Brain pericyte (primary cell): ENCODE measurements around the gene RDH12.
"Not testable (repeated sequence)": the region's sequence is repeated elsewhere in the genome, so short reads cannot be mapped to it uniquely, and the experiment has no call there.

Experiments used
- DNase-seq: peaks from one replicate; pipeline ENCODE4 v3.0.0-alpha.2; 2012; ENCODE audit warnings: low read depth, low spot score

Gene RDH12

DNA sequence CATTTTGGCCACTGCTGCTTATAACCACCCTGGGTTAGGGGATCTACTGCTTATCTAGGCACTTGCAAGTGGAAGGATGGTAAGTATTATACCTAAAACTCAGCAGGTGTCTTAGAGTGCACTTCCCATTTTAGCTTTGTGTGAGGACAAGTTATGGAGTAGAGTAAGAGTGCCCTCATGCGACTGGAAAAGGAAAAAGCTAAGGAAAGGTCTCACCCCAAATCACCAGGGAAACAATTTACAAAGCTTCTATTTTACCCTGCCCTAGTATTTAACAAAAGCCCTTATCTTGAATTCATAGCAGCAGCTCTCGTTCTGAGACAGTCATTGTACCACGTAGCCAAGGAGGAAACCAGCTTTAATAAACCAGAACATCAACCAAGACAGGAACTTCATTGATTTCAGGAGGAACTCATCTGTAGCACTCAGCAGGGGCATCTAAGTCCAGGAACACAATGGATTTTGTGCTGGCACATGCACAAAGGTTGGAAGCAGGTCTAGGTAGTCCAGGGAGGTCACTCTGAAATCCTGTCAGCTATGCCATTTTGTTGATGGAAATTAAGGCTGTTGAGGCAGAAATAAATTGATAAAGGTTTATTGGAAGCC lies 2.9 kb downstream of the RDH12 start:
- no peak for DNase-seq

DNA sequence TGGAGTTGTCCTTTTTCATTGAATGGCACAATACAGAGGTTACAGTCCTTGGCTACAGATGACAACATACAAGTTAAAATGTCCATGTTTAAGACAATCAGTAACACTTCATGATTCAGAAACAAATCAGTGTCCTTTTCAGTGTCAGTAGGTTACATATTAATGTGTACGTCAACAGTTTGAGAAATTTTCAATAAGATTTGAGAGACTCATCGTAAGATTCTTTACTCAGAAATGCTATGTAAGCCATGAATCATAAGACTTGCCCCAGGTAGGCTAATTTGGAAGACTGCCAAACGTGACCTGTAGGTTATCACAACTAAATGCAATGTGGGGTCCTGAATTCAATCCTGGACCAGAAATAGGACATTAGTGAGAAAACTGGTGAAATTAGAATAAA lies 3.5 kb downstream of the RDH12 start:
- no peak for DNase-seq

DNA sequence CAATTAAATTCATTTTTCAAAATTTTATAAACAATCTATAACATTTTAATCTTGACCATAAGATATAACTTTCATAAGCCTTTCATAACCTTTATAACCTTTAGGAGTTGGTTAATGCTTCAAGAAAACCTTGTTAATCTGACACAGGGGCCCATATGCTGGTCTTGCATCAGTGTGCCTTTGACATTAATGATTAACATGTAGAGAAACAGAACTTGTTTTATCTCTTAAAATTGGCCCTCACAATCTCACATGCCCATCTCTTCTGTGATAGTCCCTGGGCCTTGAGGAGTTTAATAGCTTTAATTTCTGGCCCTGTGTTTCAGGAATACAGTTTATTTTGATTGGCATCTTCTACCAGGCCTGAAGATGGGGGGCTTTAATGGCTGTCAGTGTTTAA lies 7.7 kb downstream of the RDH12 start:
- not testable (repeated sequence) for DNase-seq

DNA sequence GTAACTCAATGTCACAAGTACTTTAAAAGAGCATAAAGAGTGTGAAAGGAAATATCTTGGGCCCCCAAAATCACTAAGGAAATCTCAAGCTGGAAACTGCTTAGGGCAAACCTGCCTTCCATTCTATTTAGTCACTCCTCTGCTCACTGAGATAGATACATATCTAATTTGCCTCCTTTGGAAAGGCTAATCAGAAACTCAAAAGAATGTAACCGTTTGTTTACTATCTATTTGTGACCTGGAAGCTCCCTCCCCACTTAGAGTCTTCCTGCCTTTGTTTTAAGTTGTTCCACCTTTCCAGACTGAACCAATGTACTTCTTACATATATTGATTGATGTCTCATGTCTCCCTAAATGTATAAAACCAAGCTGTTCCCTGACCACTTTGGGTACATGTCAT lies 8.1 kb downstream of the RDH12 start:
- DNase-seq = not testable (repeated sequence)

DNA sequence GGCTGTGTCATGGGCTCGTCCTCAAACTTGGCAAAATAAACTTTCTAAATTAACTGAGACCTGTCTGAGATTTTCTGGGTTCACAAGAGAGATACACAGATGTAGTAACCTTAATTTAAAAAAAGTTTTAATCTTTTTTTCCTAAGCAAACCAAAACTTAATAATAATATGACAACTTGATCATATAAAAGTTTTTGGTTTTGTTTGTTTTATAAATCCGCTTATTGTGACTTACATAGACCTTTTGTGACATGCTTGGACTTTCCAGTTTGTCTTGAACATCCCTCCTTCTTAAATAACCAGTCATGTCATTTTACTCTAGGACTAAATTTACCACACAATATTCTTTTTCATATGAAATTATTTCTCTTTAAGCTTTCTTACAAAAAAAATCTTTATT lies 8.5 kb downstream of the RDH12 start:
- DNase-seq = no peak

DNA sequence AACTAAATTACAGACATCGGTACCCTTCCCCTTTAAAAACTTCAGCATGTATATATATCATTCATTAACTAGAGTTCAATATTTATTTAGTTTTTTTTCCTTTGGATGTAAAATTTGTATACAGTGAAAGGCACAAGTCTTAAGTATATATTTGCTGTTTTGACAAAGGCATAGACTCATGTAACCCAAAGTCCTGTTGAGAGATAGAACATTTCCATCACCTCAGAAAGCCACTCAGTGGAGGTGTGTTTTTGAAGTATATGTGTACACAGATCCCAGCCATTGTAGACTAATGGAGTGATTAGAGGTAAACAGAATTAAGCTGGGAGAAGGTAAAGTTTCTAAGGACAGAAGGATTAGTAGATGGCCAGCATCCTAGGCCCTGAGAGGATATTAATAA lies 15.4 kb downstream of the RDH12 start:
- DNase-seq = no peak

DNA sequence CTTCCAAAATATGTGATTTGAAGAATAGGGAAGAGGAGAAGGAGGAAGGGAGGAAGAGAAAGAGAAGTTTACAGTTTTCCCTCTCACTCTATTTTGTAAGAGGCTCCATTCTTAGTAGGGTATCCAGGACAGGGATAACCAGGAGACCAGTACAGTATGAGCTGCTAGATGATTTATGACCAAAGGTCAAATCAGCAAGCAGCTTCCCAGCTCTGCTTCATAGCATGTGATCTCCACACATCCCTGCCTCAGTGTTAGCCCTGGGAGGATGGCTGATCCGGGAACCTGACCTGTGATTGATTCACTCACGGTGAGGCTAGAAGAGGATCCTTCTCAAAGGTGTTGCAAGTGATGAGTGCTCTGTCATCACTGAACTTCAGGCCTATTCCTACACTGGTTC lies 16.6 kb downstream of the RDH12 start:
- no peak for DNase-seq

DNA sequence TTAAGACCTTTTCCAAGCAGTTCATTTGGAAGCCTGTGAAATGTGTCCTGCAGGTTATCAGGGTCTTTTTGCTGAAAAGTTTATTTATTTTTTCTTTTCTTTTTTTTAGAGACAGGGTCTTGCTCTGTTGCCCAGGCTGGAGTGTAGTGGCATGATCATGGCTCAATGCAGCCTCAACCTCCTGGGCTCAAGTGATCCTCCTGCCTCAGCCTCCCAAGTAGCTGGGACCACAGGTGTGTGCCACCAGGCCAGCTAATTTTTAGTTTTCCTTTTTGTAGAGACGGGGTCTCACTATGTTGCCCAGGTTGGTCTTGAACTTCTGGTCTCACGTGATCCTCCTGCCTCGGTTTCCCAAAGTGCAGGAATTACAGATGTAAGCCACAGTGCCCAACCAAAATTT lies 17.7 kb downstream of the RDH12 start:
- DNase-seq = not testable (repeated sequence)

DNA sequence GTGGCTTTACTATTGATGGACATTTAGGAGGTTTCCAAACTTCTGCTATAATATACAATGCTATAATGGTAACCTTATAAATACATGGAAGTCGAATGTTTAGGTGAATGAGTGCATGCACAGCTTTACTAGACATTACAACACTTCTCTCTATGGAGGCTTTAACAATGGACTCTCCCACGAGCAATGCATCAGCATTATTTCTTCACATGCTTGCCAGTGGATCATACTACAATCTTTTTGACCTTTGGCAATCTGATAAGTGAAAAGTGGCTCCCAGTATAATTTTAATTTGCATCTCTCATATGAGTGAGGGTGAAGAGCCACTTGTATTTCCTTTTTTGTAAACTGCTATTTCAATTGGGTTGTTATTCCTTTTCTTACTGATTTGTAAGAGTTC lies 18.2 kb downstream of the RDH12 start:
- no peak for DNase-seq

DNA sequence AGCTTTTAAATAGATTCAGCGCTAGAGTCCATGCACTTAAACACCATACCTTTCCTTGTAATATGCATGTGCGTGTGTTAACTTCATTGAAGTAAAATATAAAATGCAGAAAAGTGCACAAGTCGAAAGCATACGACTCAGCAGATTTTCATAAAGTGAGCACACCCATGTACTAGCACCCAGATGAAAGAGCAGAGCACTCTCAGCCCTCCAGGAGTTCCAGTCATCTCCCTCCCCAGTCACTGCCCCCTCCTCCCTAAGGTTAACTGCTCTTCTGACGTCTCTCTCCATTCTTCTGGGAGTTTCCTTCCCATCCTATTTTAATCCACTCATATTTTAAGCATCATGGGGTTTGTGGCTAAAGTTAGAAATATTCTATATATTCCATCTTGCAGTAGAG lies 20.2 kb downstream of the RDH12 start:
- DNase-seq = no peak

DNA sequence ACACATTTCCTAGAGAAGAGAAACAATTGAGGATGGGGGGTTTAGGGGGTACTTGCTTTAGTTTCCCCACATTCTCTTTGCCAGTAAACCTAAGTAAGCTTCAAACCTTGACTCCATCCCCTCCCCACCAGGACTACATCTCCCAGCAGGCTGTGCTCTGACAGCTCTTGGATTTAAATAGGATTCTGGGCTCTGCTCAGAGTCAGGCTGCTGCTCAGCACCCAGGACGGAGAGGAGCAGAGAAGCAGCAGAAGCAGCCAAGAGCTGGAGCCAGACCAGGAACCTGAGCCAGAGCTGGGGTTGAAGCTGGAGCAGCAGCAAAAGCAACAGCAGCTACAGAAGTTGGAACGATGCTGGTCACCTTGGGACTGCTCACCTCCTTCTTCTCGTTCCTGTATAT lies 20.6 kb downstream of the RDH12 start:
- no peak for DNase-seq

DNA sequence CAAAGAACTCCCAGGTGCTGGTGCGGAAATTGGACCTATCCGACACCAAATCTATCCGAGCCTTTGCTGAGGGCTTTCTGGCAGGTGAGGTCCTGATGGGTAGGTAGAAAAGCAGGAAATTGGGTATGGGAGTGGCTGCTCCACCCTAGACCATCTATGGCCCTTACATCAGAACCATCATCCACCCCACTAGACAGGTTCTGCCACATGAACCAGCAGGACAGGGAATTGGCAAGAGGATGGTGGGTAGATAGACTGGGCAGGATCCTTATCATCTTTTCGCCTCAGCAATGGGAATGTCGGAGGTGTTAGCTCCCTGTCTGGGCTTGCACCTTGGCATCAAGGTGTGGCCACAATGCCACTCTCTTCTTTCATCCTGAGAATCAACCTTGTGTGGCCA lies 23.5 kb downstream of the RDH12 start:
- DNase-seq = no peak

DNA sequence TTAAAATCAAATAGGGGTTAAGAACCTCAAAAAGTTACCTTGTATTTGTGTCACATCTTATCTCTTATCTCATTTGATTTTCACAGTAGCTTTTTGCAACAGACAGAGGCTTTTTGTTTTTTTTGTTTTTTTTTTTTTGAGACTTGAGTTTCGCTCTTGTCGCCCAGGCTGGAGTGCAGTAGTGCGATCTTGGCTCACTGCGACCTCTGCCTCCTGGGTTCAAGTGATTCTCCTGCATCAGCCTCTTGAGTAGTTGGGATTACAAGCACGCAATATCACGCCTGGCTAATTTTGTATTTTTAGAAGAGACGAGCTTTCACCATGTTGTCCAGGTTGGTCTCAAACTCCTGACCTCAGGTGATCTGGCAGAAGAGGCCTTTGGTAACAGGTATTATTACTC lies 25.7 kb downstream of the RDH12 start:
- DNase-seq = no peak

DNA sequence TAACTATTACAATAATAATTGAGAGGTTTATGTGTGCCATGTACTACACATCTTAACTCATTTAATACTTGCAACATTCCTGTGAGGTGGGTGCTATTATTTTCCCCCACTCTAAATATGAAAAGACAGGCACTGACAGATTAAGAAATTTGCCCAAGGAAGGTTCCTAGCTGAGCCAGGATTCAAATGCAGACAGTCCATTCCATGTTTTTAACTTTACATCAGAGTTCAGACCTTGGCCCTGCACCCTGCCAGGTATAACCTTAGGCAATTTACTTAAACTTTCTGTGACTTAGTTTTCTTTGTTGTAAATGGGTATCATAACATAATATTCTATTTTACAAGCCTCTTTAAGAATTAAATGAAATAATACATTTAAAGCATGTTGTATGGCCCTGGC lies 26.6 kb downstream of the RDH12 start:
- no peak for DNase-seq

DNA sequence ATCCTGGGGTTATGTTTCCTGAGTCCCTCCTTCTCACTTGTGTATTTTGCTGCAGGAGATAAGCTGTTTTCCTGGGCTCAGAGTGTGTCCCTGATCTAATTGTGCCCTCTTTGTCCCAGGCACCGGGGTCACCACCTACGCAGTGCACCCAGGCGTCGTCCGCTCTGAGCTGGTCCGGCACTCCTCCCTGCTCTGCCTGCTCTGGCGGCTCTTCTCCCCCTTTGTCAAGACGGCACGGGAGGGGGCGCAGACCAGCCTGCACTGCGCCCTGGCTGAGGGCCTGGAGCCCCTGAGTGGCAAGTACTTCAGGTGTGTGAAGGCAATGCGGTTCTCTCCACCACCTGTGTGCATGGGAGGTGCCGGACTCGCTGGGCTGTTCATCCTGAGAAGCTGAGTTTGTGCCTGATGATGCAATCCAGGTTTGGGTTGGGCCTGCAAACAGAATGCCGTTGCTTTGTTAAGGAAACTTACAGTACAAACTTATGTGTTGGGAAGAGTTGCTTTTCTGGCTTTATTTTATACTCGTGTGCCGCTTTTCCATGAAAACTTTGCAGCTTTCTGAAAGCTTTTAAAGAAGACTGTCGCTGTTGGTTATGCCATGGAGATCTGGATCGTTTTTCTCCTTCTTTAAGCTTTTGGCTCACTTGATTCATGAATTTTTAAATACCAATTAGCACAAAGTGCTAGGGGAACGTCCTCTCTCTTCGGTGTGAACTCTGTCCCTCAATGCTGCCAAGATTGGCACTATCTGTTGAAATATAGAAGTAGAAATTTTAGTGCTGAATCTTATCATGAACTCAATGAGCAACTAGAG lies 27.6 kb downstream of the RDH12 start:
- no peak for DNase-seq

DNA sequence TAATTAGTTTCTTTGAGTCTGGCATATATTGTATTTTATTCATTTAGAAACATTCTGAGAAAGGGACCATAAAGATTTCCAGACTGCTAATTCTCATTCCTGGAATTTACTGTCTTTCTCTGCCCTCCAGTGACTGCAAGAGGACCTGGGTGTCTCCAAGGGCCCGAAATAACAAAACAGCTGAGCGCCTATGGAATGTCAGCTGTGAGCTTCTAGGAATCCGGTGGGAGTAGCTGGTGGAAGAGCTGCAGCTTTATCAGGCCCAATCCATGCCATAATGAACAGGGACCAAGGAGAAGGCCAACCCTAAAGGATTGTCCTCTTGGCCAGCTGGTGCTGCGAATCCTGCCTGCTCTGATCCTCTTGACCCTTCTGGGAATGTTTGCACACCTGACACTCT lies 31.9 kb downstream of the RDH12 start:
- no peak for DNase-seq

DNA sequence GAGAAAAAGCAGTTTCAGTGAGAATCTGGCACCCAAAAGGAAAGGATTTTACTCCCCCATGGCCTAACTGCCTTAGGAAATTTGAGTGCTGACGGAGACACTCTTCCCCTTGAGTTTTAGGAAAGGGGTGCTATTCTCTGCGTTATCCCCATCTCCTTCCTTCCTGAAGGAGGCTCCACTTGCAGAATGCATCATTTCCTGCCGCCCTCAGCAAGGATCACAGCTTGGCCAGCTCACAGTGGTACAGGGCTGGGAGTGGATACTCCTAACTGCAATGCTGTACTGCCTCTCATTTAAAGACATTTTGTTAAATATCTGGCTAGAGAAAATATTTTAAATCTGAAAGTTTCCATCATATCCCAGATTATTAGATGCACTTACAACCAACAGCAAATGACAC lies 33.0 kb downstream of the RDH12 start:
- no peak for DNase-seq

DNA sequence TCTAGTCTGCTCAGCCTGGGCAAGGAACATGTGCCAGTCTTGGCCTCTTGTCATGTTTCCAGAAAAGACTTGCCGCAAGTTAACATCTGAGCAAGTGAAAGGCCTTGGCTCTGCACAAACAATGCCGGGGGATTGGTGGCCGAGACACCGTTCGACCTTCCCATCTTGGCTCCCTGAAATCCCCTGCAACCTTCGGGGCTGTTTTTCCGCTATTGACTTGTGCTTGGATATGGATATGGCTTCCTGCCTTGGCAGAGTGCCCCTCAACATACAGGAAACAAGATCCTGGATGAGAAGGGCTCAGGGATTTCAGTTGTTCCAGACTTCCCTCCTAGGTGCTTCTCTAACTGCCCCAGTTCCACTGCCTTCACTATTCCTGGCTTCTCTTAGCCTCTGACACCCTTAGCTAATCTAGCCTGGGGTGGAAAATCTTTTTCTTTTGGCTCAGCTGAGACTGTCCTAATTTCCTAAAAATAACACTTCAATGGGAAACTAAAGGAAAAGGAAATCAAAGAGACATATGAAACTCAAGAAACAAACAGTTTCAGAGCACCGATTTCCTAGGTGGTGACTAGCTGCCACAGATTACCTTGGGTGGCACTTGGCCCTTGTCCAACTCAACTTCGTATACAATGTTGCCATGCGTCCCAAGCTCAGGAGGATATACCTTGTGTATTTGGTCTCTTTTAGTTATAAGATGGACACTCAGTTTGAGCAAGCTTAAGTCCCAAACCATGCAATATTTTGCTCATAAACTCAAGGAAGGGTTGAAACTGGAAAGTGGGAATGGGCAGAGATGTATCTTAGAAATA lies 33.9 kb downstream of the RDH12 start:
- no peak for DNase-seq

DNA sequence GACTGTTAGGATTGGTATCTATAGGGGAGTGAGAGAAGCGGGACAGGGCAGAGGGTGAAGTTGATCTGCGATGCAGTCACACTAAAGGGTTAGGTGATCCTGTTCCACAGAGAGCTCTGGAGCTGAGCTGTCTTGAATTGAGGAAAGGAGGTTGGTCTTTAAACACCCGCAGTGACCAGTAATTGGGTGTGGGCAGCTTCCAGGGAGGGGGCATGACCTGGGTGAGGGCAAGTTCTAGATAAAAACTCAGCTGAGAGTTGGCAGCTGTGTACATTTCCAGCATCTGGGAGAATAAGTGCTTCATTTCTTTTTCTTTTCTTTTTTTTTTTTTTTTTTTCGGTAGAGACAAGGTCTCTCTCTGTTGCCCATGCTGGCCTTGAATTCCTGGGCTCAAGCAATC lies 35.1 kb downstream of the RDH12 start:
- no peak for DNase-seq

DNA sequence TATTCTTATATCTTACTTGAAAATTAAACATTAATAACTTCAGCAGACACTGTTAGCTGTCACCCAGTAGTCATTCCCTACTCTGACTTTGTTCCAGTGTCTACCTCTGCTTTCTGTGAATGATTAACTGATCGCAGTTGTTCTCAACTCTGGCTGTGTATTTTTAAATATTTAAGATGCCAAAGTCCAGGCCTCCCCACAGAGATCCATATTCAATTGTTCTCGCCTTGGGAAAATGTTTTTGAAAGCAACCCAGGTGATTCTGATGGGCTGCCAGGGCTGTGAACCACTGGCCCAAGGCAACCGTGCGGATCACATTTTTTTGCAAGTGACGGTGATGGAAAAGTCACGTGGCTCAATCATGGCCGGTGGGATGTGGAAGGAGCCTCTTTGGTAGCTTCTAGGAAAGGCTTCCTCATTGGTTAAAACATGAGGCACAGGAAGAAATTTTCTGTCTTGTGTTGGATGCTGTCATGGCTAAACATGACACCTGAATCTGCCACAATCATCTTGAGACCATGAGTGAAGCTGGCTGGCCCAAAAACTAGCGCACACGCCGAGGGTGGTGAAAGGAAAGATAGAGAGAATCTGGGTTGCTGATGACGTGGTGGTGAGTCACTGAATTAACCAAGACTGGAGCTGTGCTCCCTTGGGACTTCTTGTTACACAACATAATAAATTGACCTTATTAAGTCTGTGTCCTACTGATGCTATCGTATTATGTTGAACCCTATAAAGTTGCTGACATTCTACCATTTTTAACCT lies 37.2 kb downstream of the RDH12 start:
- DNase-seq = peak; percentile 73

DNA sequence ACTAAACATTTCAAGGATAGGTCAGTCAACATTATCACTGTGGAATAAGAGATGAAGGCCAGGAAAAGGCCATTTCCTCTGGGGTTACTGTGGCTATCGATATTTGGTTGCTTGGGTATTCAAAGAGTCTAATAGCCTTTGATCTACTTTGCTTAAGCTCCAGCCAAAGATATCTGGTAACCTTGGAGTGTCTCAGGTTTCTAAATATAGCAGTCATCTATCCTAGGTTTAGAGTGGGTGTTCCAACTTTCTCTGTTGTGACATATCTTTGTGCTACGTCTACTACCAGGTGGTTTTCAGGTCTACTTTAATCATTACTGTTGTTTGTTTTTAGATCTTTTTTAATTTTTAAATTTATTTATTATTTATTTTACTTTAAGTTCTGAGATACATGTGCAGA lies 42.4 kb downstream of the RDH12 start:
- no peak for DNase-seq

DNA sequence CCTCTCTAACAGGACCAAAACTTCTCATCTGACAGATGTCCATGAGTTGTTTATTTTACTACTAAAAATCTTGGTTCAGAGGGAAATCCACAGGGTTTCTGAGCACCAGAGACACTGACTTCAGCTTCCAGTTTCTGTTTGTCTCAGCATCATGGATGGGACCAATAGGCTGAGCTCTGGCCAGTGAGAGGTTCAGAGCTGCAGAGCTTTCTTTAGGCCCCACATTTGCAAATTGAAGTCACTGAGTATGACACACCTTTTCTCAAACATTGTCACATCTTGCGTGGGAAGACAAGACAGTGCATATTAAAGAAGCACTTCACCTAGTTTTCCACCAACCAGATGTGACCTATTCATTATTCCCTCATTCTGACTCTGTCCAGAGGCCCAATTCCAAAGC lies 45.2 kb downstream of the RDH12 start:
- no peak for DNase-seq
